Stimulated activated naive B cell treated with anti-CD40 and anti-IgM and Interleukin-4, amounts not matched to agents 10 μg/mL and 1 μg/mL and 100 μg/mL, for 72 hours (primary cell): Measurements from ENCODE around the gene TGFB3.
"Not testable (repeated sequence)": the region's sequence is repeated elsewhere in the genome, so short reads cannot be mapped to it uniquely, and the experiment has no call there.

Experiments used
- ATAC-seq, 2 donors: fragments of 150-1000 bp; cut with Tn5 transposase; replicated peaks; 2 replicates each; pipeline ENCODE4 v1.10.0; 2021; ENCODE audit warnings: moderate library complexity in 1 of 2
- DNase-seq: peaks from one replicate; pipeline ENCODE4 v3.0.0; 2021
- H3K27ac Mint-ChIP-seq: one replicate; pipeline ENCODE4 v1.8.0; 2022; ENCODE audit warnings: mild to moderate bottlenecking, mixed read lengths
- H3K27me3 Mint-ChIP-seq, 2 donors: one replicate each; pipeline ENCODE4 v1.8.0; 2022; ENCODE audit warnings: mixed read lengths in 2 of 2
- H3K36me3 Mint-ChIP-seq, 2 donors: one replicate each; pipeline ENCODE4 v1.8.0; 2022; ENCODE audit warnings: mixed read lengths in 2 of 2, mild to moderate bottlenecking in 1 of 2
- H3K4me1 Mint-ChIP-seq, 2 donors: one replicate each; pipeline ENCODE4 v1.8.0; 2022; ENCODE audit warnings: mixed read lengths in 2 of 2, mild to moderate bottlenecking in 1 of 2
- H3K4me3 Mint-ChIP-seq, 2 donors: one replicate each; pipeline ENCODE4 v1.8.0; 2022; ENCODE audit warnings: mild to moderate bottlenecking in 2 of 2, mixed read lengths in 2 of 2, moderate library complexity in 1 of 2
- H3K9me3 Mint-ChIP-seq, 2 donors: one replicate each; pipeline ENCODE4 v1.8.0; 2022; ENCODE audit warnings: mixed read lengths in 2 of 2, mild to moderate bottlenecking in 1 of 2

TGFB3 gene

DNA sequence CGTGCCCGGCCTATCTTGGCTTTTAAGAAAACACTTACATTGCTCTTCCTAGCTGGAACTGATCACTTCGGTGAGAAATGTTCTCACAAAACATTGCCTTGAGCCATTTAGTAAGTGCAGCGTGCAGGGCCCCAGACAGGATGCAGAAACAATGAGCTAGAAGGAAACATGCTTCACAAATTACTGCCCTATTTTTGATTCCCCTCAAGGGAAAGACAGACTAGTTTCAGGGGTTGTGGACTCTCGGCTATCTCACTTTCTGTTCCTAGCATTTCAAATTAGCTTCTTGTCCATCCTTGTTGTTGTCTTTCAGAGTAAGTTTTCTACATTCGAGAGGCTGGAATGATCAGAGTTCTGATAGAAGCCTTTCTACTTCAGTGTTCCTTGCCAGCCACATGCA is 21.6 kb downstream of the TGFB3 start:
- Mint-ChIP-seq H3K27ac (peak overlapping the region; percentile 92), H3K36me3 (peaks cover 13 to 16% of the 10 kb centered on the region in 2 donors), H3K9me3 (peaks cover 0 to 2% of the 10 kb centered on the region in 2 donors), H3K27me3 (no peaks in the 10 kb centered on the region), H3K4me3 (peak overlapping the region; percentile 44 to 60), H3K4me1 (peaks cover 39 to 58% of the 10 kb centered on the region in 2 donors)
- ATAC-seq, result peak; percentile 91 to 95
- DNase-seq, result no peak

DNA sequence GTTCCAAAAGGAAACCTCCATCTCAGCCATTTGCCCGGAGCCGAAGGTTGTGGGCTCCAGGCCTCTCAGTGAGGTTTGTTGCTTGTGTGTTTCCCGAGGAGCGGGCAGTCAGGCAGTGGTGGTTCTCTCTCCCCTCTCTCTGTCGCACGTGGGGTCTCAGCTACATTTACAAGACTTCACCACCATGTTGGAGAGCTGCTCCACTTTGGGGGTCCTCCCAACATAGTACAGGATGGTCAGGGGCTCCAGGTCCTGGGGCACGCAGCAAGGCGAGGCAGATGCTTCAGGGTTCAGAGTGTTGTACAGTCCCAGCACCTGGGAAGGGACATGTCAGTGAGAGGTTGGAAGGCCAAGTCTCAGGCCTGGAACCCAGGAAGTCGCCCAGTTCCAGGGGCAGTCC is 22.8 kb downstream of the TGFB3 start:
- Mint-ChIP-seq H3K9me3 (peaks cover 0 to 2% of the 10 kb centered on the region in 2 donors), H3K27ac (peak overlapping the region; percentile 15), H3K4me3 (no peak overlapping the region), H3K27me3 (no peaks in the 10 kb centered on the region), H3K36me3 (peaks cover 13 to 19% of the 10 kb centered on the region in 2 donors), H3K4me1 (peaks cover 40 to 64% of the 10 kb centered on the region in 2 donors)
- no peak for ATAC-seq
- DNase-seq, result no peak

- no peak for DNase-seq
- H3K4me3 Mint-ChIP-seq, result no peak overlapping the region
- H3K9me3 Mint-ChIP-seq, result peaks cover 5 to 6% of the 10 kb centered on the region in 2 donors
- peaks cover 7 to 17% of the 10 kb centered on the region in 2 donors for H3K36me3 Mint-ChIP-seq
- H3K27ac Mint-ChIP-seq, result no peak overlapping the region
- no peak for ATAC-seq
- H3K27me3 Mint-ChIP-seq, result no peaks in the 10 kb centered on the region
- peaks cover 12 to 20% of the 10 kb centered on the region in 2 donors for H3K4me1 Mint-ChIP-seq
These were observed 29.3 kb downstream of the TGFB3 start for GRCh38 chr14:75952489-75952888.

GRCh38 chr14:75946785-75947184 is 35.0 kb downstream of the TGFB3 start:
- Mint-ChIP-seq H3K27ac (no peak overlapping the region), H3K4me3 (no peak overlapping the region), H3K9me3 (no peaks in the 10 kb centered on the region), H3K4me1 (peaks cover 0 to 5% of the 10 kb centered on the region in 2 donors), H3K27me3 (no peaks in the 10 kb centered on the region), H3K36me3 (peaks cover 0 to 17% of the 10 kb centered on the region in 2 donors)
- DNase-seq (no peak), ATAC-seq (no peak)

DNA sequence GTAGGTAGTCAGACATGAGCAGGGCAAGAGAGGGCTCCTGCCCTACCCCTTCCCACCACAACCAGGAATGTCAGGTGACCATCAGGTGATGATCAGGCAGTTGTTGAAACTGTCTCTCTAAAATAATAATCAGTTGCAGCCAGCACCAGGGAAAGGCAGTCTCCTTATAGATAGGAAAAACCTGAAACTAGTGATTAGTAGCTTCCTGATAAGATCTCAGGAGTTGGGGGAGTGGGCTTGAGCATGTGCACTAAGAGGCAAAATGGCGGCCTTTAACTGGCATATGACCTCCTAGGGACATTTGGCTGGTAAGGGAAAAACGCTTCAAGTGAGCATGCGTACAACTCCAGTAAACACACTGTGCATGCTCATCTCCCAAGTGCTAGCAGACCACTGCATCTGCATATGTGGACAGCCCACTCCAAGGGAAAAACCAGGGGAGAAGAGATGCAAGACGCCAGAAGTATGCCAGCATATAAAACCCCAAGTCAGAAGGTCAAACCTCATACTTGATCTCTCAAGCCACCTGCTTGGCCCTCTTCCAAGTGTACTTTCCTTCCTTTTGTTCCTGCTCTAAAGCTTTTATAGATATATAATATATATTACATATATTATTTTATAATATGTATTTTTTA is 37.1 kb downstream of the TGFB3 start:
- peaks cover 0 to 13% of the 10 kb centered on the region in 2 donors for H3K36me3 Mint-ChIP-seq
- H3K27ac Mint-ChIP-seq, result no peak overlapping the region
- H3K4me3 Mint-ChIP-seq, result no peak overlapping the region
- no peaks in the 10 kb centered on the region for H3K9me3 Mint-ChIP-seq
- H3K4me1 Mint-ChIP-seq, result peaks cover 0 to 5% of the 10 kb centered on the region in 2 donors
- ATAC-seq (peak; percentile 63 to 71), DNase-seq (no peak)
- no peaks in the 10 kb centered on the region for H3K27me3 Mint-ChIP-seq

DNA sequence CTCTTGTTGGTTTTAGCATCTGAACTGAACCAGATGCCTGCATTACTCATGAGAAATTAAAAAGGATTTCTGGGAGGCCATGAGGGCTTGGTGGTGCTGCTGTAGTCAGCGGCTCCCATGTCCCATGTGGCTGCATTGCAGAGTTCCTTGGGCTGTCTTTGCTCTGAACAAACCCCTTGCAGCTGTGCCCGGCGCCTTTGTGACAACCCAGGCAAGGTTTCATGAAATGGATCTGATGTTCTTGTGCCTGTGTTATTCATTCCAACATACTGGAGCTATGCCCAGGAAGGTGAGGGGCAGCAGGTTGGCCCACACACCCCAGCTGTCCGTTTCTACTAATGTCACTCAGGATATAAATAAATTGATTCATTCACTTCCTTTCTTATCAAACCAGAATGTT is 40.8 kb downstream of the TGFB3 start:
- Mint-ChIP-seq H3K27ac (no peak overlapping the region), H3K4me3 (no peak overlapping the region), H3K9me3 (no peaks in the 10 kb centered on the region), H3K36me3 (peaks cover 6 to 21% of the 10 kb centered on the region in 2 donors), H3K4me1 (peaks cover 0 to 5% of the 10 kb centered on the region in 2 donors), H3K27me3 (no peaks in the 10 kb centered on the region)
- no peak for DNase-seq
- ATAC-seq, result no peak

DNA sequence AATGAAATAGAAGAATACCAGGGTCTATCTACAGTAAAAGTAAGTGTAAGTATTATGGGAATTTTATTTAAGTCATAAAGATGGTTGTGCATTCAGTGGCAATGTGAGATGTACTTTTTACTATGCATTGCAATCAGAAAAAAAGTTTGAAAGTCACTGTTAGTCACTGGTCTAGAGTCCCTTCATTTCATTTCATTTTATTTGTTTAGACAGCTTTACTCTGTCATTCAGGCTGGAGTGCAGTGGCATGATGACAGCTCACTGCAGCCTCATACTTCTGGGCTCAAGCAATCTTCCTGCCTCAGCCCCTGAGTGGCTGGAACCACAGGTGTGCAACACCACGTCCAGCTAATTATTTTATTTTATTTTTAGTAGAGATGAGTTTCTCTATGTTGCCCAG is 42.6 kb downstream of the TGFB3 start:
- no peak overlapping the region for H3K27ac Mint-ChIP-seq
- H3K36me3 Mint-ChIP-seq, result peaks cover 6 to 18% of the 10 kb centered on the region in 2 donors
- peaks cover 11 to 14% of the 10 kb centered on the region in 2 donors for H3K4me1 Mint-ChIP-seq
- ATAC-seq (no peak), DNase-seq (no peak)
- no peaks in the 10 kb centered on the region for H3K27me3 Mint-ChIP-seq
- H3K9me3 Mint-ChIP-seq, result no peaks in the 10 kb centered on the region
- no peak overlapping the region for H3K4me3 Mint-ChIP-seq

DNA sequence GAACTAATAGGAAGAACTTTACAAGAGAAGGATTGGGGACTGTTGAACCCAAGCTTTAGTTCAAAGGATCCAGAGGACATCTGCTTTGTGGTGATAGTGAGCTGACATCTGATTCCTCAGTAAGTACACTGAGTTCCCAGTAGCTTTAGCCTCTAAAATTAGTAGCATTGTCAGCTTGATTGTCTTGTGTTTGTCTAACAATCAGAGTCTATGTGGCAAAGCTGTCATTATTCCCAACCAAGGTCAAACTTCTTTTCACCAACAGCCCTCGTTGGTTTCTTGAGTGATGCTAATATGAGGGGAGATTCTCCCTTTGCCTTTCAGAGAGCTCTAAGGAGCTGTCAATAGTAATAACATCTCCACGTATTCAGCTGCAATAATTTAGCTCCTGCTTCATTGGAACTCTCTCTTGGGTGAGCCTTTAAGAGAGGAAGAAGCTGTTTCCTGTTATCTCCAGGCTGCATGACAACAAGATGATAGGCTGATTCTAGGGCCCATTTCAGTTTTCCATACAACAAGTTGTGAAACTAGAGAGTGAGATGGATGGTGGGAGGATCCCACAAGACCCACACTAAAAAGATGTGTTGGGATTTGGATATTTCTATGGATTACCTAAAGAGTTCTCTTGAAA is 46.7 kb downstream of the TGFB3 start:
- no peaks in the 10 kb centered on the region for H3K9me3 Mint-ChIP-seq
- H3K27ac Mint-ChIP-seq, result no peak overlapping the region
- H3K36me3 Mint-ChIP-seq, result peaks cover 15 to 21% of the 10 kb centered on the region in 2 donors
- ATAC-seq (no peak), DNase-seq (no peak)
- peaks cover 10 to 14% of the 10 kb centered on the region in 2 donors for H3K4me1 Mint-ChIP-seq
- no peaks in the 10 kb centered on the region for H3K27me3 Mint-ChIP-seq
- H3K4me3 Mint-ChIP-seq, result no peak overlapping the region

GRCh38 chr14:75933712-75934296 is 48.0 kb downstream of the TGFB3 start:
- no peaks in the 10 kb centered on the region for H3K9me3 Mint-ChIP-seq
- peaks cover 15 to 21% of the 10 kb centered on the region in 2 donors for H3K36me3 Mint-ChIP-seq
- H3K27me3 Mint-ChIP-seq, result no peaks in the 10 kb centered on the region
- H3K4me3 Mint-ChIP-seq, result no peak overlapping the region
- ATAC-seq (no peak), DNase-seq (no peak)
- no peak overlapping the region for H3K27ac Mint-ChIP-seq
- H3K4me1 Mint-ChIP-seq, result peaks cover 10 to 14% of the 10 kb centered on the region in 2 donors

GRCh38 chr14:75928690-75929181 is 53.1 kb downstream of the TGFB3 start:
- Mint-ChIP-seq H3K4me1 (peaks cover 0 to 2% of the 10 kb centered on the region in 2 donors), H3K27ac (no peak overlapping the region), H3K9me3 (no peaks in the 10 kb centered on the region), H3K4me3 (no peak overlapping the region), H3K27me3 (no peaks in the 10 kb centered on the region), H3K36me3 (peaks cover 15 to 21% of the 10 kb centered on the region in 2 donors)
- ATAC-seq, result no peak
- DNase-seq, result no peak

GRCh38 chr14:75927564-75928087 is 54.2 kb downstream of the TGFB3 start:
- Mint-ChIP-seq H3K4me3 (no peak overlapping the region), H3K4me1 (peaks cover 0 to 2% of the 10 kb centered on the region in 2 donors), H3K36me3 (peaks cover 11 to 17% of the 10 kb centered on the region in 2 donors), H3K27ac (no peak overlapping the region), H3K9me3 (no peaks in the 10 kb centered on the region), H3K27me3 (no peaks in the 10 kb centered on the region)
- ATAC-seq, result no peak
- no peak for DNase-seq

DNA sequence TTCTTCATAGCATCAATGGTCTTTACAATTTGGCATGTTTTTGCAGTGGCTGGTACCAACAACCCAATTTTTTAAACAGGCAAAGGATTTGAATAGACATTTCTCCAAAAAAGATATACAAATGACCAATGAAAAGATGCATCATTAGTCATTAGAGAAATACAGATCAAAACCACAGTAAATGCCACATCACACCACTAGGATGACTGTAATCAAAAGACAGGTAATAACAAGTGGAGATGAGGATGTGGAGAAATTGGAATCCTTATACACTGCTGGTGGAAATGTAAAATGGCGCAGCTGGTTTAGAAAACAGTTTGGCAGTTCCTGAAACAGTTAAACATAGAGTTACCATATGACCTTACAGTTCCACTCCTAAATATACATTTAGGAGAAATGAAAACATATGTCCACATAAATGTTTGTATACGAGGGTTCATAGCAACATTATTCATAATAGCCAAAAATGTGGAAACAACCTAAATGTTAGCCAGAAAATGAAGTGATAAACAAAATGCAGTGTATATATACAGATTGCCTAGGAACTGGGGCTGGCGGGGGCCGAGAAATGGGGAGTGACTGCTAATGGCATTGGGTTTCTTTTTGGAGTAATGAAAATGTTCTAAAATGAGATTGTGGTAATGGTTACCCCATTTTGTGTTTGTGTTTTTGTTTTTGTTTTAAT is 55.2 kb downstream of the TGFB3 start:
- peaks cover 4 to 6% of the 10 kb centered on the region in 2 donors for H3K4me1 Mint-ChIP-seq

DNA sequence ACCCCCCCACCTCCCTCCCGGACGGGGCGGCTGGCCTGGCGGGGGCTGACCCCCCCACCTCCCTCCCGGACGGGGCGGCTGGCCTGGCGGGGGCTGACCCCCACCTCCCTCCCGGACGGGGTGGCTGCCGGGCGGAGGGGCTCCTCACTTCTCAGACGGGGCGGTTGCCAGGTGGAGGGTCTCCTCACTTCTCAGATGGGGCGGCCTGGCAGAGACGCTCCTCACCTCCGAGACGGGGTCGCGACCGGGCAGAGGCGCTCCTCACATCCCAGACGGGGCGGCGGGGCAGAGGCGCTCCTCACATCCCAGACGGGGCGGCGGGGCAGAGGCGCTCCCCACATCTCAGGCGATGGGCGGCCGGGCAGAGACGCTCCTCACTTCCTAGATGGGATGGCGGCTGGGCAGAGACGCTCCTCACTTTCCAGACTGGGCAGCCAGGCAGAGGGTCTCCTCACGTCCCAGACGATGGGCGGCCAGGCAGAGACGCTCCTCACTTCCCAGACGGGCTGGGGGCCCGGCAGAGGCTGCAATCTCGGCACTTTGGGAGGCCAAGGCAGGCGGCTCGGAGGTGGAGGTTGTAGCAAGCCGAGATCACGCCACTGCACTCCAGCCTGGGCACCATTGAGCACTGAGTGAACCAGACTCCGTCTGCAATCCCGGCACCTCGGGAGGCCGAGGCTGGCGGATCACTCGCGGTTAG is 56.5 kb downstream of the TGFB3 start:
- not testable (repeated sequence) for ATAC-seq, DNase-seq, H3K9me3 Mint-ChIP-seq, H3K4me3 Mint-ChIP-seq, H3K27ac Mint-ChIP-seq, H3K27me3 Mint-ChIP-seq, H3K4me1 Mint-ChIP-seq
- peaks cover 10 to 24% of the 10 kb centered on the region in 2 donors for H3K36me3 Mint-ChIP-seq

More for the DNA sequence above, 55.2 kb downstream of the TGFB3 start:
- DNase-seq, result no peak
- Mint-ChIP-seq H3K4me3 (no peak overlapping the region), H3K36me3 (peaks cover 9 to 21% of the 10 kb centered on the region in 2 donors), H3K27ac (no peak overlapping the region), H3K9me3 (no peaks in the 10 kb centered on the region), H3K27me3 (no peaks in the 10 kb centered on the region)
- no peak for ATAC-seq
